SU-DHL-6 (cell line): Measurements from ENCODE around the gene ETV6.

Source experiments
- H2AFZ ChIP-seq: fragments of 200-600 bp; sonication (generic); 2 replicates; pipeline ENCODE4 v1.6.1; 2014; ENCODE audit warnings: low read depth, mild to moderate bottlenecking, moderate library complexity, mixed read lengths, antibody characterized with exemption, low read length; ENCODE audit not compliant: severe bottlenecking
- H3F3A ChIP-seq: fragments of 200-600 bp; shearing (Covaris generic); 2 replicates; pipeline ENCODE4 v1.6.0; 2016; ENCODE audit warnings: antibody characterized with exemption, mild to moderate bottlenecking; ENCODE audit not compliant: insufficient read depth
- H3K27ac ChIP-seq: fragments of 200-600 bp; sonication (generic); 2 replicates; pipeline ENCODE4 v1.5.1; 2016; ENCODE audit warnings: low read depth, mild to moderate bottlenecking, low read length, moderate library complexity, mixed read lengths
- H3K27me3 ChIP-seq: fragments of 200-600 bp; sonication (generic), shearing (Covaris generic); 2 replicates; pipeline ENCODE4 v1.6.0; 2014; ENCODE audit warnings: mild to moderate bottlenecking, low read length
- H3K36me3 ChIP-seq: fragments of 200-600 bp; sonication (generic); 2 replicates; pipeline ENCODE4 v1.6.1; 2014; ENCODE audit warnings: mild to moderate bottlenecking, low read length, mixed read lengths
- H3K4me2 ChIP-seq: fragments of 300-600, 200-600 bp; shearing (Covaris generic), sonication (generic); 2 replicates; pipeline ENCODE4 v1.6.0; 2014; ENCODE audit warnings: low read length, low read depth, mild to moderate bottlenecking; ENCODE audit not compliant: poor library complexity, severe bottlenecking
- H3K4me3 ChIP-seq: fragments of 200-600 bp; sonication (generic); 2 replicates; pipeline ENCODE4 v1.5.1; 2014; ENCODE audit warnings: antibody characterized with exemption, low read length, mild to moderate bottlenecking, mixed read lengths; ENCODE audit not compliant: insufficient read depth, poor library complexity, severe bottlenecking
- H3K79me2 ChIP-seq: fragments of 200-600 bp; sonication (generic); 2 replicates; pipeline ENCODE4 v1.6.1; 2014; ENCODE audit warnings: mild to moderate bottlenecking, low read length, moderate library complexity; ENCODE audit not compliant: insufficient read depth
- H3K9ac ChIP-seq: fragments of 200-600 bp; sonication (generic); 2 replicates; pipeline ENCODE4 v1.7.0; 2014; ENCODE audit warnings: mild to moderate bottlenecking, low read length
- H3K9me2 ChIP-seq: fragments of 200-600 bp; sonication (generic); replicated peaks from 2 replicates; pipeline ENCODE4 v1.6.1; 2014; ENCODE audit warnings: low read length; ENCODE audit not compliant: insufficient read depth
- H3K9me3 ChIP-seq: fragments of 200-600 bp; sonication (generic); 2 replicates; pipeline ENCODE4 v1.6.1; 2014; ENCODE audit warnings: low read length, mixed read lengths; ENCODE audit not compliant: insufficient read depth
- H4K20me1 ChIP-seq: fragments of 200-600 bp; sonication (generic); 2 replicates; pipeline ENCODE4 v1.6.1; 2014; ENCODE audit warnings: low read depth, mild to moderate bottlenecking, antibody characterized with exemption, low read length, moderate library complexity, mixed read lengths
- EZH2phosphoT487 ChIP-seq: fragments of 200-600 bp; sonication (generic), shearing (Covaris generic); conservative IDR thresholded peaks from 2 replicates; pipeline ENCODE4 v1.6.1; 2018; ENCODE audit warnings: mild to moderate bottlenecking, antibody characterized with exemption, low read length, moderate library complexity, mixed read lengths
- TF ChIP-seq, protein P1 (sequence below): fragments of 200-600 bp; sonication (generic); IDR thresholded peaks from one replicate; pipeline ENCODE4 v1.5.1; 2017; ENCODE audit warnings: antibody characterized with exemption, mild to moderate bottlenecking, low read length, moderate library complexity; ENCODE audit not compliant: insufficient read depth, poor library complexity, severe bottlenecking

Gene ETV6

DNA sequence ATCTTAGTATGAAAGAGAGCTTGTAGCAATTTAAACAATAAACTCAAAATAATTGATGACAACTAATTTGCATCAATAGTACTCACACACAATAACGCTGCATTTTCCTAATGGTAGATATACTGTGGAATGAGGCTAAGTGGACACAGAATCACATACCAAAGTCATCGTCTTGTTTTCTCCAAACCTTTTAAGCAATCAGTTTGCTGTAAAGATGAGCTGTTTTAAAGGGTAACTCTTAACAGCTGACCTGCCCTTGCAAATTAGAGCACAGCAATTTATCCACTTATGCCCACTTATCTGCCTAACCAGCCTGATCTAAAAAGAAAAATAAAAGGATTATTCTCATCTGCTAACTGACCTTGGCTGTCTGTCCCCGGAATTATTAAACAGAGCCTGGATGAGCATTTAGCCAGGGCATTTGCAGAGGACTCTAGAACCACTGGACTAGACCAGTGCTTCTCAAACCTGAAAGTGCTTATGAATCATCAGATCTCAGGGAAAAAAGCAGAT, 247.0 kb downstream of the ETV6 start:
- no peaks in the 10 kb centered on the region for H4K20me1 ChIP-seq
- H3K9me3 ChIP-seq, result no peaks in the 10 kb centered on the region

DNA sequence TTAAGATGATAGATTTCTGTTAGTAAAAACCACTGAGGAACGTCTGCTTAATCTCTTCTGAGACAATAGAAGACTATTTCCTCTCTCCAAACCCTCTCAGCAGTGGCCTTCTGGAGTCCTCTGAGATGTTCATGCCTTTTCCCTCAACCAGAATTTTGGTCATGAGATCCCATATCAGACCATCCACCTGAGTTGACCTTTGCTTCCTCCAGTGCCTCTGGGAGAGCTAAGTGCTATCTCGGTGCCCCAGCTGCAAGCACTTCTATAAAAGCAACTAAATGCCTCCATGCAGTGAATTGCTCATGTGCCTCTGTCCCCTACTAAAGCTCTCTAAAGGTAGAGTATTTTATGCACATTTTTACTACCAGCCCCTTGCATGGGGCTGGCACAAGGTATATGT, 248.4 kb downstream of the ETV6 start:
- TF ChIP-seq, protein P1, sequence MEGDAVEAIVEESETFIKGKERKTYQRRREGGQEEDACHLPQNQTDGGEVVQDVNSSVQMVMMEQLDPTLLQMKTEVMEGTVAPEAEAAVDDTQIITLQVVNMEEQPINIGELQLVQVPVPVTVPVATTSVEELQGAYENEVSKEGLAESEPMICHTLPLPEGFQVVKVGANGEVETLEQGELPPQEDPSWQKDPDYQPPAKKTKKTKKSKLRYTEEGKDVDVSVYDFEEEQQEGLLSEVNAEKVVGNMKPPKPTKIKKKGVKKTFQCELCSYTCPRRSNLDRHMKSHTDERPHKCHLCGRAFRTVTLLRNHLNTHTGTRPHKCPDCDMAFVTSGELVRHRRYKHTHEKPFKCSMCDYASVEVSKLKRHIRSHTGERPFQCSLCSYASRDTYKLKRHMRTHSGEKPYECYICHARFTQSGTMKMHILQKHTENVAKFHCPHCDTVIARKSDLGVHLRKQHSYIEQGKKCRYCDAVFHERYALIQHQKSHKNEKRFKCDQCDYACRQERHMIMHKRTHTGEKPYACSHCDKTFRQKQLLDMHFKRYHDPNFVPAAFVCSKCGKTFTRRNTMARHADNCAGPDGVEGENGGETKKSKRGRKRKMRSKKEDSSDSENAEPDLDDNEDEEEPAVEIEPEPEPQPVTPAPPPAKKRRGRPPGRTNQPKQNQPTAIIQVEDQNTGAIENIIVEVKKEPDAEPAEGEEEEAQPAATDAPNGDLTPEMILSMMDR, result no peak
- no peak for TF ChIP-seq EZH2phosphoT487
- H3K4me2 ChIP-seq, result no peak overlapping the region
- H3F3A ChIP-seq, result no peaks in the 10 kb centered on the region
- no peak overlapping the region for H3K27ac ChIP-seq
- H3K27me3 ChIP-seq, result no peaks in the 10 kb centered on the region
- no peaks in the 10 kb centered on the region for H3K36me3 ChIP-seq
- no peaks in the 10 kb centered on the region for H3K79me2 ChIP-seq
- H4K20me1 ChIP-seq, result no peaks in the 10 kb centered on the region
- no peaks in the 10 kb centered on the region for H3K9me2 ChIP-seq
- no peak overlapping the region for H3K4me3 ChIP-seq
- H2AFZ ChIP-seq, result no peak overlapping the region
- no peak overlapping the region for H3K9ac ChIP-seq
- H3K9me3 ChIP-seq, result no peaks in the 10 kb centered on the region

More for the DNA sequence above, 247.0 kb downstream of the ETV6 start:
- H3K9me2 ChIP-seq, result no peaks in the 10 kb centered on the region
- H3K36me3 ChIP-seq, result no peaks in the 10 kb centered on the region
- no peak overlapping the region for H3K9ac ChIP-seq
- no peak overlapping the region for H3K4me2 ChIP-seq
- no peak overlapping the region for H2AFZ ChIP-seq
- no peaks in the 10 kb centered on the region for H3F3A ChIP-seq
- TF ChIP-seq, protein P1, result no peak
- TF ChIP-seq EZH2phosphoT487, result no peak
- no peak overlapping the region for H3K27ac ChIP-seq
- H3K79me2 ChIP-seq, result no peaks in the 10 kb centered on the region
- H3K27me3 ChIP-seq, result no peaks in the 10 kb centered on the region
- no peak overlapping the region for H3K4me3 ChIP-seq

DNA sequence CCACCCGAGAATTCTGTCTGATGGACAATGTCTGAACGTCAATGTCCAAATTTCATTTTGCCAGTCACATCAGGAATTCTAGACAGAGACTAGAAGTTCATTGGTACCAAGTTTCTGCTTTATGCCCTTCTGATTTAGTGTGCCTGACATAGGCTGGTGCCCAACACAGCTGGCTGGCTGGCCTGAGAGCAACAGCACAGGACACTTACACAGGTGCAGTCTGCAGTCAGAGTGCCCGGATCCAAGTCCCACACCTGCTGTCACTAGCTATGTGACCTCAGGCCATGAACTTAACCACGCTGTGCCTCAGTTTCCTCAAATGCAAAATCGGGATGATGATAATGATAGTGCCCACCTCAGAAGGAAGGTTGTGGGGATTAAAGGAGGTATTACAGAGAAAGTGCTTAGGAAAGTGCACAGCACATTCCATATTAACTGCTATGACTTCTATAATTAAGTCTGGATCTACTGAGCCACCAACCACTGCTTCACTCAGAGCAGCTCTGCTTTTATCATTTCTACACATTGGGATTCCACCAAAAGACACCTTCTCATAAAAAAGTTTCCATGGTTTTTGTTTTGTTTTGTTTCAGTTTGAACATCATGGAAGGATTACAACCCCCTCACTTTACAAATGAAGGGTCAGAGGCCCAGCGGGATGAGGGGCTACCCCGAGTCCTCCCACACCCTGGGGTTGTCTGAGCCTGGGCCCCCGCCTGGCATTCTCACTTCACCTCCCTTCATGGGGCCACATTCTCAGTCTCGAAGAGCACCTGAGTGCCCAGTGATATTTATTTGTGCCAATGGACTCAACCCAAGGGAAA, 252.4 kb downstream of the ETV6 start:
- no peaks in the 10 kb centered on the region for H4K20me1 ChIP-seq
- no peaks in the 10 kb centered on the region for H3F3A ChIP-seq
- no peak overlapping the region for H2AFZ ChIP-seq
- no peaks in the 10 kb centered on the region for H3K9me3 ChIP-seq
- no peak overlapping the region for H3K9ac ChIP-seq
- no peak overlapping the region for H3K4me3 ChIP-seq
- no peak for TF ChIP-seq EZH2phosphoT487
- TF ChIP-seq, protein P1, result no peak
- H3K4me2 ChIP-seq, result no peak overlapping the region
- no peak overlapping the region for H3K27ac ChIP-seq
- H3K27me3 ChIP-seq, result no peaks in the 10 kb centered on the region
- H3K9me2 ChIP-seq, result no peaks in the 10 kb centered on the region
- no peaks in the 10 kb centered on the region for H3K79me2 ChIP-seq
- no peaks in the 10 kb centered on the region for H3K36me3 ChIP-seq
